ENCODE measurements around the gene OLFML3. TPM values are rescaled to one million over a fixed set of nuclear protein-coding genes. Genes with fewer than 3 reads are reported as not detected.

Gene OLFML3
- total RNA-seq, 3 donors from 2014 or later: 5.4 to 51.1 (median 28.2) TPM

DNA sequence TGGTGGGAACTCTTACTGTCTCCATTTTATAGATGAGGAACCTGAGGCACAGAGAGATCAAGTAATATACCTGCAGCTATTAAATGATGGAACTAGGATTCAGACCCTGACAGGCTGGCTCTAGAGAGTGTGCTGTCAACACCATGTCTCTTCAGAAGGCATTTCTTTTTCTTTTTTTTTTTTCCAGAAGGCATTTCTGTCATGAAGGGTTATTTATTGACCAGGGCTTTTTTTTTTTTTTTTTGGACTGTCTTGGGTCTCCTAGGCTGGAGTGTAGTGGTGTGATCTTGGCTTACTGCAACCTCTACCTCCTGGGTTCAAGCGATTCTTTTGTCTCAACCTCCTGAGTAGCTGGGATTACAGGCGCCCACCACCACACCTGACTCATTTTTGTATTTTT is 27.6 kb upstream of the OLFML3 start:
- TF ChIP-seq, protein P1, sequence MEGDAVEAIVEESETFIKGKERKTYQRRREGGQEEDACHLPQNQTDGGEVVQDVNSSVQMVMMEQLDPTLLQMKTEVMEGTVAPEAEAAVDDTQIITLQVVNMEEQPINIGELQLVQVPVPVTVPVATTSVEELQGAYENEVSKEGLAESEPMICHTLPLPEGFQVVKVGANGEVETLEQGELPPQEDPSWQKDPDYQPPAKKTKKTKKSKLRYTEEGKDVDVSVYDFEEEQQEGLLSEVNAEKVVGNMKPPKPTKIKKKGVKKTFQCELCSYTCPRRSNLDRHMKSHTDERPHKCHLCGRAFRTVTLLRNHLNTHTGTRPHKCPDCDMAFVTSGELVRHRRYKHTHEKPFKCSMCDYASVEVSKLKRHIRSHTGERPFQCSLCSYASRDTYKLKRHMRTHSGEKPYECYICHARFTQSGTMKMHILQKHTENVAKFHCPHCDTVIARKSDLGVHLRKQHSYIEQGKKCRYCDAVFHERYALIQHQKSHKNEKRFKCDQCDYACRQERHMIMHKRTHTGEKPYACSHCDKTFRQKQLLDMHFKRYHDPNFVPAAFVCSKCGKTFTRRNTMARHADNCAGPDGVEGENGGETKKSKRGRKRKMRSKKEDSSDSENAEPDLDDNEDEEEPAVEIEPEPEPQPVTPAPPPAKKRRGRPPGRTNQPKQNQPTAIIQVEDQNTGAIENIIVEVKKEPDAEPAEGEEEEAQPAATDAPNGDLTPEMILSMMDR (IDR thresholded peaks at IDR 0.05): no peak
- intact Hi-C loops (cut with DNase I, micrococcal nuclease): no loop called here
- no peak for ATAC-seq

GRCh38 chr1:113957984-113958383 is 21.3 kb upstream of the OLFML3 start:
- intact Hi-C loops (cut with DNase I, micrococcal nuclease): no loop called here
- TF ChIP-seq, protein P1 (IDR thresholded peaks at IDR 0.05): no peak
- Histone ChIP-seq H3K9me3 (no peaks in the 10 kb centered on the region), H3K36me3 (ENCODE audit: low read depth) (no peaks in the 10 kb centered on the region), H3K4me1 (ENCODE audit: low read depth) (no peaks in the 10 kb centered on the region), H3K4me3 (no peak overlapping the region)
- no peak for DNase-seq
- ATAC-seq: no peak

More for the DNA sequence above, 27.6 kb upstream of the OLFML3 start:
- Histone ChIP-seq H3K36me3 (ENCODE audit: low read depth) (no peaks in the 10 kb centered on the region), H3K9me3 (no peaks in the 10 kb centered on the region), H3K4me1 (ENCODE audit: low read depth) (peaks cover 22% of the 10 kb centered on the region), H3K4me3 (no peak overlapping the region)
- no peak for DNase-seq

GRCh38 chr1:113958691-113959090 is 20.6 kb upstream of the OLFML3 start:
- no peaks in the 10 kb centered on the region for H3K4me1 ChIP-seq (ENCODE audit: low read depth)
- H3K4me3 ChIP-seq: no peak overlapping the region
- H3K9me3 ChIP-seq: no peaks in the 10 kb centered on the region
- TF ChIP-seq, protein P1 (IDR thresholded peaks at IDR 0.05): no peak
- ATAC-seq (no peak), DNase-seq (no peak)
- H3K36me3 ChIP-seq (ENCODE audit: low read depth): no peaks in the 10 kb centered on the region
- intact Hi-C loops (cut with DNase I, micrococcal nuclease): no loop called here

GRCh38 chr1:113963281-113963906 is 15.9 kb upstream of the OLFML3 start:
- DNase-seq (no peak), ATAC-seq (no peak)
- H3K4me3 ChIP-seq: no peak overlapping the region
- no peaks in the 10 kb centered on the region for H3K4me1 ChIP-seq (ENCODE audit: low read depth)
- H3K9me3 ChIP-seq: no peaks in the 10 kb centered on the region
- TF ChIP-seq, protein P1 (IDR thresholded peaks at IDR 0.05): no peak
- intact Hi-C loops (cut with DNase I, micrococcal nuclease): no loop called here
- H3K36me3 ChIP-seq (ENCODE audit: low read depth): no peaks in the 10 kb centered on the region

GRCh38 chr1:113965703-113966412 is 13.4 kb upstream of the OLFML3 start:
- Histone ChIP-seq H3K4me3 (no peak overlapping the region), H3K9me3 (no peaks in the 10 kb centered on the region), H3K4me1 (ENCODE audit: low read depth) (no peaks in the 10 kb centered on the region), H3K36me3 (ENCODE audit: low read depth) (no peaks in the 10 kb centered on the region)
- intact Hi-C loops (cut with DNase I, micrococcal nuclease): no loop called here
- TF ChIP-seq, protein P1 (IDR thresholded peaks at IDR 0.05): no peak
- no peak for DNase-seq
- ATAC-seq: no peak
